ENCODE data around the gene ARMC8.
"Not testable (repeated sequence)": the region's sequence is repeated elsewhere in the genome, so short reads cannot be mapped to it uniquely, and the experiment has no call there.

The ARMC8 gene, protein sequence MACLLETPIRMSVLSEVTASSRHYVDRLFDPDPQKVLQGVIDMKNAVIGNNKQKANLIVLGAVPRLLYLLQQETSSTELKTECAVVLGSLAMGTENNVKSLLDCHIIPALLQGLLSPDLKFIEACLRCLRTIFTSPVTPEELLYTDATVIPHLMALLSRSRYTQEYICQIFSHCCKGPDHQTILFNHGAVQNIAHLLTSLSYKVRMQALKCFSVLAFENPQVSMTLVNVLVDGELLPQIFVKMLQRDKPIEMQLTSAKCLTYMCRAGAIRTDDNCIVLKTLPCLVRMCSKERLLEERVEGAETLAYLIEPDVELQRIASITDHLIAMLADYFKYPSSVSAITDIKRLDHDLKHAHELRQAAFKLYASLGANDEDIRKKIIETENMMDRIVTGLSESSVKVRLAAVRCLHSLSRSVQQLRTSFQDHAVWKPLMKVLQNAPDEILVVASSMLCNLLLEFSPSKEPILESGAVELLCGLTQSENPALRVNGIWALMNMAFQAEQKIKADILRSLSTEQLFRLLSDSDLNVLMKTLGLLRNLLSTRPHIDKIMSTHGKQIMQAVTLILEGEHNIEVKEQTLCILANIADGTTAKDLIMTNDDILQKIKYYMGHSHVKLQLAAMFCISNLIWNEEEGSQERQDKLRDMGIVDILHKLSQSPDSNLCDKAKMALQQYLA

DNA sequence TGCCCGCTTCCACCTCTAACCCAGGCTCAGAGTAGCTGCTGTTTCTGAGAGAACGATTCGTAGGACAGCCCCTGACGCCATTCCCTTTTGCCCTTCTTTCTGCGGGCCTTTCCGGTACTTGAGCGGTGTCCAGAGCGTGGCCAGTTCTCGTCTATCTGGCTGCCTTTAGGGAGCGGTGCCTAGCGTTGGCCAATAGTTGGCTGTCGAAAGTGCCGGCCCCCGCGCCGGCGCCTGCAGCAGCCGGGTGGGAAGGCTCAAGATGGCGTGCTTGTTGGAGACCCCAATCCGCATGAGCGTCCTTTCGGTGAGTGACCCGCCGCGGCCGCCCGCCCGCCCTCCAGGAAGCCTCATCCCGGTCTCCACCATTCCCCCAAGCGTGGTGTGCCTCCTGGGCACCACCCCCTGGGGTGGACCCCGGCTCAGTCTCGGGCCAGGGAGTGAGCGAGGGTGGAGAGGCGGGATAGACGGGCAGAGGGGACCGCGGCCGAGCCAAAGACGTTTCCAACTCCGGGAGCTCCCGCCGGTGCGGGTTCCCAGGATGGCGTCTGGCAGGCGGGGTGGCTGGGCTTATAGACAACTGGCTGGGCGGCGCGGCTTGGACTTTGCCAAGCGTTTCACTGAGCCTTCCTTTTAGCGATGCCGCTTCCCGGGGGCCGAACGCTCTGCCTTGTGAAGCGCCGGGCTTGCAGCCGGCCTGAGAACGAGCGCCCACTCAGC lies at the start of gene ARMC8:
Gene ARMC8, plus strand, starts transcription at position 6 of the 717 bp plus-strand sequence. Its CDS starts 254 bp downstream, at position 260.
- DNase-seq (ENCODE audit: low read depth): no peak

DNA sequence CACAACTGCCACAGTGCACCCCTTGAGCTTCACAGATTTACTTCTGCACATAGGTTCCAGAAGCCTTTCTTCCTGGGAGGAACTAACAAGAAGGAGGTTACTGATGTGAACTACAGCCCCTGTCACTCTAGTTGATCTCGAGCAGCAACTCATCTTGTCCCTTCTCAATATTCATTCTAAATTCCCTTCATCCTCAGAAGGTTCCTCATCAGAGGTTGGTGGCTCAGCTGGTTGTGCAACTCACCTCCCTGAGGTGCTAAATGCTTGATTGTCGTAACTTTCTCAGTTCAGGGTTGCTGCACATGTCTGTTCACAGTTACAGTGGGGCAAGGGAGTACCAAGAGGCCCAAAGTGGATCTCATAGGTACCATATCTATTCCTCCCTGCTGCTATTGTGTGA lies 49.2 kb upstream of the ARMC8 start:
- DNase-seq (ENCODE audit: low read depth): no peak

DNA sequence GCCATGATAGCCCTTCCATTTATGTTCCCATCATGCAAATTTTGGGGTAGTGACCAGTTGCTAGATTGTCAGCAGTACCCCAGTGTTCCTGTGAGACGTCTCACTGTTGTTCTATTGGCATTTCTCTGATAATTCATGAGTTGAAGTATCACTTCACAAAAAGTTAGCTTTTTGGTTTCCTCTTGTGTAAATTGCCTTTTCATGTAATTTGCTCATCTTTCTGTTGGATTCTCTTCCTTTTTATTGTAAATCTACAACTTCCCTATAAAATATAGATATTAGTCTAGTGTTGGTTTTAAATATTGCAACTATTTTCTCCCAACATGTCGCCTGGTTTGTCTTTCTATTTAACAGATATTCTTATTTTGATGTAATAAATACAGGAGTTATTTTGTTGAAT lies 47.4 kb upstream of the ARMC8 start:
- DNase-seq (ENCODE audit: low read depth): no peak

DNA sequence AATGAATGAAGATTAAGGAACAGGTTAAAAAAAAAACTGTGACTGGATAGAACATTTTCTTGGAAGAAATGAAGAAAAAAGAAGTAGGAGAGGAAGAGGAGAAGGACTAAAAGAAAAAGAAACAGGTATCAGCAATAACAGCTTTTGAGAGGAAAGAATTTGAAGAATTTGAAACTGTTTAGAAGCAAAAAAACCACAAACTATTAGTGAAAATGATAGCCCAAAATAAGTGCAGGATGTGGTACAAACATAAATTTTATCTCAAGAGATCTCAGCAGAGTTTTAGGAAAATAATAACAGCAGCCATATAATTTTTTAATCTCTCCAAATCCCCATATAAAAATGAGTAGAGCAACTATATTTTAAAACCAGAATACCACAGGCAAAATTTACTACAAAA lies 46.2 kb upstream of the ARMC8 start:
- DNase-seq (ENCODE audit: low read depth): no peak

DNA sequence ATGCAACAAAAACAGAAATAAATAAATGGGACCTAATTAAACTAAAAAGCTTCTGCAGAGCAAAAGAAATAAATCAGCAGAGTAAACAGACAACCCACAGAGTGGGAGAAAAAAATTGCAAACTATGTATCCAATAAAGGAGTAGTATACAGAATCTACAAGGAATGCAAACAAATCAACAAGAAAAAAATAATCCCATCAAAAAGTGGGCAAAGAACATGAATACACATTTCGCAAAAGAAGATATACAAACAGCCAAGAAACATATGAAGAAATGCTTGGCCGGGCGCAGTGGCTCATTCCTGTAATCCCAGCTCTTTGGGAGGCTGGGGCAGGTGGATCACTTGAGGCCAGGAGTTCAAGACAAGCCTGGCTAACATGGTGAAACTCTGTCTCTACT lies 44.9 kb upstream of the ARMC8 start:
- not testable (repeated sequence) for DNase-seq (ENCODE audit: low read depth)

DNA sequence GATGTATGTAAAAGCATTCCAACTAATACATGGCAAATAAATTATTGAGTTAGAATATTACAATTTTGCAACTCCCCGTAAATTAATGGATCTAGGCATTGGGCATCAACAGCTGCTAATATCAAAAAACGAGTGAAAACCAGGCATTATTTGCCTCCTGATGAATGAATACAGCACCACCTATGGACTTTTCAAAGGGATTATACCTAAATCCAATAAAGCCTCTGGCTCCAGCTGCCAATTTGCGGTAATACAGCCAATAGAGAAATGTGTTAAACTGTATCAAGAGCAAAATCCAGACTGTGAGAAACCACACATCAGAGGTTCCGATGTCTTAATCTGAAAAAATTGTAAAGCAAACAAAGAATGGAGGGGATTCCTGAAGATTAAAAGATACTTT lies 38.6 kb upstream of the ARMC8 start:
- no peak for DNase-seq (ENCODE audit: low read depth)

DNA sequence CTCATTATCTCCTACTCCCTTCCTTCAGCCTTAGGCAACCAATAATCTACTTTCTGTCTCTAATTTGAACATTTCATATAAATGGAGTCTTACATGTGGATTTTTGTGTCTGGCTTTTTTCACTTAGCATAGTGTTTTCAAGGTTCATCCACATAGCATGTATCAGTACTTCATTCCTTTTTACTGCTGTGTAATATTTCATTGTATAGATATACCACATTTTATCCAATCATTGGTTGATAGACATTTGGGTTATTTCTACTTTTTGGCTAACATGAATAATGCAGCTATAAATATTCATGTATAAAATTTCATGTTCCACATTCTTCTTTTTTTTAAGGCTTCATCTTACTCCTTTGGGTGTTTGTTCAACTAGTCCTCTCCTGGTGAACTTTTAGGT lies 32.6 kb upstream of the ARMC8 start:
- no peak for DNase-seq (ENCODE audit: low read depth)

DNA sequence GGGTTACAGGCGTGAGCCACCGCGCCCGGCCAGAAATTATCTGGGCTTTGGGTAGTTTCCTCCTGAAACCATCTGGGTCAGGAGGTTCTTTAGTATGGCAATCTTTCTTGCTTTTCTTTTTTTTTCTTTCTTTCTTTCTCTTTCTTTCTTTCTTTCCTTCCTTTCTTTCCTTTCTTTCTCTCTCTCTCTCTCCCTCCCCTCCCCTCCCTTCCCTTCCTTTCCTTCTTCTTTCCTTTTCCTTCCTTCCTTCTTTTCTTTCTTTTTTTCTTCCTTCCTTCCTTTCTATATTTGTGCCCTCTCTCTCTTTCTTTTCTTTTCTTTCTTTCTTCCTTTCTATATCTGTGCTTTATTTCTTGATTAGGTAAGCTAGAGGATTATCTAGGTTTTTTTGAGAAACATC lies 29.4 kb upstream of the ARMC8 start:
- DNase-seq (ENCODE audit: low read depth): no peak

DNA sequence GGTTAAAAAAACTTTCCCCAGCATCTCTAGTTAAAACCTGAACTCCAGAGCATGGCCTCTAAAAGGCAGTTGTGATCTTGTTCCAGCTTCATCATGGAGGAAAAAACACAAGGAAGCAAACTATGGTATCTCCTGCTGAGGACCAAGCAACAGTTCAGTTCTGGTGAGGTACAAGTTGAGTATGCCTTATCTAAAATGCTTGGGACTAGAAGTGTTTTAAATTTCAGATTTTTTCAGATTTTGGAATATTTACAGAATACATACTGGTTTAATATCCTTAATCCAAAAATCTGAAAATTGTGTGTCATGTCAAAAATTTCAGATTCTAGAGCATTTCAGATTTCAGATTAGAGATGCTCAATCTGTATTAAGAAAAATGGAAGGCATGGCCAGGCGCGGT lies 22.0 kb upstream of the ARMC8 start:
- no peak for DNase-seq (ENCODE audit: low read depth)

DNA sequence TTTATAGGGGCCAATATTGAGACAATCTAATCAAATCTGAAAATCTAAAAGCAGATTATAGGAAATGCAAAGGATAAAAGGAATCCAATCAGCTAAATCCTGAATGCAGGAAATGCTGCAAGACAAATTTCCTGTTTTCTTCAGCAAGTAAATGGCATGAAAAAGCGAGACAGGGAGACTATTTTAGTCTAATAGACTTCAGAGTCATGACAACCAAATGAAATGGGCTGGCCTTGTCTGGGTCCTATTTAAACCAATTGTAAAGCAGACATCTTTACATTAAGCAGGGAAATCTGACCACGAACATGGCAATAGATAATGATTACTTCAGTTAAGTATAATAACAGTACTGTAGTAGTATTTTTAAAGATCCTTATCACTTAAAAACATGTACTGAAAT lies 14.5 kb upstream of the ARMC8 start:
- DNase-seq (ENCODE audit: low read depth): no peak

DNA sequence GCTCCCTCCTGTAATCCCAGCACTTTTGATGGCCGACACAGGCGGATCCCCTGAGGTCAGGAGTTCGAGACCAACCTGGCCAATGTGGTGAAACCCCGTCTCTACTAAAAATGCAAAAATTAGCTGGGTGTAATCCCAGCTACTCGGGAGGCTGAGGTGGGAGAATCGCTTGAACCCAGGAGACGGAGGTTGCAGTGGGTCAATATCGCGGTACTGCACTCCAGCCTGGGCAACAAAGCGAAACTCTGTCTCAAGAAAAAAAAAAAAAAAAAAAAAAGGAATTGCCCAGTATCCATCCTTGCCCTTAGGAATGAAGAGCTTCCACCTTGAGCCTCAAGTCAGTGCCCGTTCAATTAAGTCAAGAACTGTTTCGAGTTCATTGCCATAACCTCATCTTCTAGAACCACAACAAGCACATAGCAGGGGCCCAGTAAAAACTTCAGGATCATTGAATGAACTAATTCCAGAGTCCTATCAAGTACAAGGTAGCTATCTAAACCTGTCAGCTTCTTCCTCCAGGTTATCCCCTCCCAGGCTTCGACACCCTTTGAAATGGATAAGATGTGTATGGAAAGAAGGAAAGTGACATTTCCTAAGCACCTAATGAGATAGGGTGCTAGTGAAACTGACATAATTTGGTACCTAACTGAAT lies 13.2 kb upstream of the ARMC8 start:
- DNase-seq (ENCODE audit: low read depth): no peak

DNA sequence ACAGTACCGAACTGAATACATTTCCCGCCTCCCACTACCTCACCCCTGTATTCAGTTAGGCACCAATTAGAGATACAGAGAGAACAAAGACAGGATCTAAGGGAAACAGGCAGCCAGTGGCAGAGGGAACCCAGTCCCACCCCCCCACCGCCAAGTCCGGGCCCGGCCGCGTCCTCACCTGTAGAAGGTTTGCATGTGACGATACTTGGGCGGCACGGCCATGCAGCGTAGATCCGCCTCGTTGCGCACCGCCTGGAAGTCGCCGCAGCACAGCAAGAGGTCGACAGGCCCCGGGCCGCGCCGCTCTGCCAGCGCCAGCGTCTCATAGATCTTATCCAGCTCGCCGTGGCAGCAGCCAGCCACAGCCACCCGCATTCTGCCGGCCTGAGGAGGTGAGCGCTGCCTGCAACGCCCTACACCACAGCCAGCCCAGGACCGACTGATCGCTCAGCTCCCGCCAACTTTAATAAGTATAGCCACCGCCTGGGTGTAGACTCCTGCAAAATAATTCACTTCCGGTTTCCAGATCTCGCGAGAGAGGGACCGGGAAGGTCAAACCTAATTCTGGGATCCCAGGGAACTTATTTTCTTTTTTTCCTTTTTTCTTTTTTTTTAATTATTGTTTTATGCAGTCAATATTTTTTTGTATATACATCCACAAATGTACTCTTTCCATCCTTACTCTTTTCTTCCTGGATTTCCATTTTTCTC lies 12.5 kb upstream of the ARMC8 start, which contains the start of gene DBR1:
Gene DBR1, minus strand, starts transcription at position 501 of the 711 bp plus-strand sequence. Its CDS starts 126 bp downstream, at position 375.
- peak; percentile 70 for DNase-seq (ENCODE audit: low read depth)

DNA sequence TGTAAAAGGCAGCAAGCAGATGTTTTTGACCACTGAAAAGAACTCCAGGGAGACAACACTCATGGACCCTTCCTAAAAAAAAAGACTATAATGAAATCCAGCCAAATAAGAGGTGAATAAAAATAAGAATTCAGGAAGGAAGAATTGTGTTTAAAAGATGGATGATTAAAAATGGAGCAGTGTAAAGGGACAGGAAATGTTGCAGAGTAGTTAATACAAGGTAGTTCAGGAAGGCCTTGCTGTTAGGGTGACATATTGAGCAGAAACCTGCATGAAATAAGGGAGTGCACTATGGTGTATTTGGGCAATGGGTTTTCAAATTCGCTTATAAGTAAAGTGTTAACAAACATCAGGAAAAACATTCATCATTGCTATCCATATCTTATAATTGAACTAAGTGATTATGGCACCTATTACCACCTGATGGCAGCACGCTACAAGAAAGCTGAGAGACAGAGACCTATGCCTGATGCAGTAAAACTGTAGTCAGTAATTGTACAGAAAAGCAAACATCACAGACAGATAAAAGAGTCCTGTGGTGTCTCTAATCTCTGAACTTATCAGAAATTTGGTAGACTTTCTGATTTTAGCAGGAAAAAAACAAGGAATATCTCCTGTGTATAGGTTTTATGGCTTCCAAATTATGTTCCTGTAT lies 6.6 kb upstream of the ARMC8 start:
- DNase-seq (ENCODE audit: low read depth): no peak

DNA sequence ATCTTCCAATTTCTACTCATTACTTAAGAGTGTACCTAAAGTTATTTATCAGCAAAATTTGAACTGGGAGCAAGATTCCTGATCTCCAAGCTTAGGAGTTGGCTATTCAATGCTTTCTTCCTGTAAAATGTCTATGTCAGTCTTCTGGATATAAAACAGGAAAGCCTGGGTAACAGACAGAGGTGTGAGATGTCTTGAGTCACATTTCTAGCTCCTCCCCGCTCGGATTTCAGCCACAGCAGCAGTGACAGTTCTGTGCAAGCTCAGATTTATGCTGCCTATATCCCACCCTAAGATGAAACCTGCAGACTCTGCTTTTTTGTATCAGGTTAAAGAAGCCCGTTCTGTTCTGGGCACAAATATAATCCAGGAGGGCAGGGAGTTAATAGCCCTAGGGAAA lies 2.1 kb upstream of the ARMC8 start:
- DNase-seq (ENCODE audit: low read depth): no peak

DNA sequence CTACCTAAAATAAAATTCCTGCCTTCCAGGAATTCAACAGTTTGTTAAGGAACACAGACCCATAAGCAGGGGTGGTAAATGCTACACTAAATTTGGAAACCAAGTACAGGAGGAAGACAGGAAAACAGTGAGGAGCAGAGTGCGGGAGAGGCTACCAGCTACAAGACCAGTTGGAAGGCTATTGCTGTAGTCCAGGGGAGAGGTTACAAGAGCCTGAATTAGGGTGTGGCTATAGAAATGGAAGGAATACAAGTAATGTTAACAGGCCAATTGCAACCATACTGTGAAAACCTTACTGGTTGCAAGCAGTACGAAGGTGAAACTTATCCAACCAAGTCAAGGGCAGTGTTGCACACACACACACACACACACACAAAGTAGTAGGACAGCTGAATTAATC lies 880 bp upstream of the ARMC8 start:
- no peak for DNase-seq (ENCODE audit: low read depth)

DNA sequence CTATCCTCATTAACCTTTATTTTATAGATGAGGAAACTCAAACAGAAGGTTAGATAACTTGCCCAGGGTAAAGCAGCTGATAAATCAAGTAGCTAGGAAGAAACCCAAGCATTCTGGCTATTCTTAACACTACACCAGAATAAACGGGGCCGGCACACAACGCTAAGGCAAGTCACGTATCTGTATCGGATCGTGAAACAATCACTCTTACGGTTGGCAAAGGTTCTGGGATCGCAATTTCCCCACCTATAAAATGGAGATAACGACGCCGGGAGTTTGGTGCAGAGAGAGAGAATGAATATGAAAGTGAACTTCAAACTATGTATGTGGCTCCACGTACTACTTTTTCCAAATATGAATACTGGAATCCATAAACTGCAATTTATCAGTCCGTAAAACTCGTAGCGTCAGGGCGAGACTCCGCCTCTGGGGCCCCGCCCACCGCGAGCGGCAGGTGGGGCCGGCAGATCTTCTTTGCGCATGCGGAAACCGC lies 252 bp upstream of the ARMC8 start:
- DNase-seq (ENCODE audit: low read depth): peak; percentile 84

DNA sequence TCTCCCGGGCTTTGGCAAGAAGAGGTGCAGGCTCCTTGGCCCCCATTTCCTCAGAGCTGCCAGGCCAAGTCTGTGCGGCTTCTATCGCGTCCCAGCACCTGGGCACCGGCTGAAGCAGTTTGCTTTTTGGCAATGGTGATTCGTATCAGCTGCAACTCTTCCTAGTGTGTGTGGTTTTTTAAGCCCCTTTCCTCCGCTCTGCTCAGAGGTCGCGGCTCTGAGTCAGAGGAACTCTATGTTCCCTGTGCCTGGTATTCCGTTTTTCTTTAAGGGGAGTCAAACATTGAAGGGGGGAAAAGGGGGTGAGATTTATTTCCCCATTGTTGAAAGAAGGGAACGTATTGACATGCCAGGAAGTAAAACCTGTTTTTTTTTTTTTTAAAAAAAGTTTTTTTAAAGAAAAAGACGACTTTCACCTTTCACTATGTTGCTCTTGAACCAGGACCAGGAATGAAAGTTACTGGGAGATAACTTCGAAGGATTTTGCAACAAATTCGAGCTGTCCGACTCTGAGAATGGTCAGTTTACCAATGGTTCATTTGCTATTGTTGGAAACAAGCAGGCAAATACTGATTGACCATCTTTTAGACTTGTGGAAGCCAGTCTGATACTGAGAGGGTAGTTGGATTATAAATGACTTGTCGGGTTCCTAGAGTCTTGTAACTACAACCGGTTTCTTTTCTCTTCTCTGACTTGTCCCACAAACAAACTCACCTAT lies 1.1 kb downstream of the ARMC8 start:
- no peak for DNase-seq (ENCODE audit: low read depth)

DNA sequence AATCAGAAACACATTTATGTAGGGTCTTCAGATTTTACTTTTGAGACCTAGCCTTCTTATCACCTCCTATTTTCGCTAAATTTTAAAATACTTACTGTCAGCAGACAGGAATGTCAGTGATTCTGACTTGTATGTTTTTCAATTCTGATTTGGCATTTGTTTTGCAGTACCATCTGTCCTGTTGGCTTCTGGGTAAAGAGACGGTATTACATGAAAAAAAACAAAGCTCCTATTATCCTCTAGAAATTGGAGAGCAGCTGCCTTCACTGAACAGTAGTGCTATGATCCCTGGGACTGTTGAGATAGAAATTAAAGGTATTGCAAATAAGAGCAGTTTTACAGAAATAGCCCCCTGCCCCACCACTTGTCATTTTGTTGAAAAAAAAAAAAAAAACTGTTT lies 8.4 kb downstream of the ARMC8 start:
- no peak for DNase-seq (ENCODE audit: low read depth)

DNA sequence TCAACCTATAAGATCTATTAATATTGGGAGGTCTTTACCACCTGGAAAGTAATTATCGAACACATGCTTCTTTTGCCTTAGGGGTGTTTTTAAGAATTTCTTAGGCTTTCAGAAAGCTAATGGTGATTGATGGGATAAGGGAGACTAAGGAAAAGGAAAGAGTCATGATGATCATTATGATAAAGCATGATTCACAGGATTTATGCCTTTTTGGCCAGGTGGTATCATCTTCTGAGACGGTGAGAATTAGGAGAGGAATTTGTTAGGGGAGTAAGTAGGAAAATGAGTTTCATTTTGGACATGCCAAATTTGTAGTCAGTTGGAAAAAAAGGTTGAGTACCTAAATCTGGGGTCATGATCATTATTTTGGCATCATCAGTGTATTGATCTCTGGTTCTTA lies 8.9 kb downstream of the ARMC8 start:
- DNase-seq (ENCODE audit: low read depth): no peak

DNA sequence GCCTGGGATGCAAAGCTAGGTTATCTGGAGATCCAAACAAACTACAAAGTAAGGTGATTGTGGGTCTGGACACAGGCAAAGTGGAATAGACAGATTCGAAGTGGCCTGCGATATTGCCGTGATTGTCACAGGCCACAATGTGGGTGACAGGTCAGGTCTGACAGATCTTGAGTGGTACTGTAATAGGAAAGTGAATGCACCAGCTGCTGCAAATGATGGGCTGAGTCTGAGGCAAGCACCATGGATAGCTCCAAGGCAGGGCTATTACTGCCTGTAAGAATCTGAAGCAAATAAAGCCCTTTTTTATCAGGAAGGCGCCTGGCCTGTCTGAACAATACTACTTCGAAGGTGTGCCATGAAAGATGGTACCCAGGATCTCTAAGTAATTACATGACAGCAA lies 10.0 kb downstream of the ARMC8 start:
- DNase-seq (ENCODE audit: low read depth): no peak

All from activated T-cell treated with anti-CD3 and anti-CD28 coated beads for 24 hours (primary cell).